Measurements from ENCODE around the gene FAM9C.

FAM9C gene

GRCh38 chrX:13000301-13000811 is 44.1 kb downstream of the FAM9C start:
- Histone ChIP-seq H3K4me1 (peaks cover 19% of the 10 kb centered on the region), H3K27me3 (ENCODE audit: low read depth) (no peaks in the 10 kb centered on the region), H3K4me3 (no peak overlapping the region), H3K9me3 (no peaks in the 10 kb centered on the region), H3K36me3 (replicated peaks) (no peaks in the 10 kb centered on the region)
- DNase-seq (ENCODE audit: low spot score in 2 of 2): no peak
- in situ Hi-C loops (cut with MboI; ENCODE audit: low sequenced_read_pairs): no loop called here

GRCh38 chrX:12999422-12999821 is 45.0 kb downstream of the FAM9C start:
- in situ Hi-C loops (cut with MboI; ENCODE audit: low sequenced_read_pairs): no loop called here
- Histone ChIP-seq H3K9me3 (no peaks in the 10 kb centered on the region), H3K4me3 (no peak overlapping the region), H3K27me3 (ENCODE audit: low read depth) (no peaks in the 10 kb centered on the region), H3K4me1 (peaks cover 19% of the 10 kb centered on the region), H3K36me3 (replicated peaks) (no peaks in the 10 kb centered on the region)
- no peak for DNase-seq (ENCODE audit: low spot score in 2 of 2)

GRCh38 chrX:12997906-12998687 is 46.3 kb downstream of the FAM9C start:
- Histone ChIP-seq H3K9me3 (no peaks in the 10 kb centered on the region), H3K4me3 (no peak overlapping the region), H3K4me1 (peaks cover 19% of the 10 kb centered on the region), H3K27me3 (ENCODE audit: low read depth) (no peaks in the 10 kb centered on the region), H3K36me3 (replicated peaks) (no peaks in the 10 kb centered on the region)
- DNase-seq (ENCODE audit: low spot score in 2 of 2): peak; percentile 47 to 51
- in situ Hi-C loops (cut with MboI; ENCODE audit: low sequenced_read_pairs): no loop called here

GRCh38 chrX:12996934-12997435 is 47.4 kb downstream of the FAM9C start:
- Histone ChIP-seq H3K4me3 (no peak overlapping the region), H3K9me3 (no peaks in the 10 kb centered on the region), H3K27me3 (ENCODE audit: low read depth) (no peaks in the 10 kb centered on the region), H3K4me1 (peaks cover 10% of the 10 kb centered on the region), H3K36me3 (replicated peaks) (no peaks in the 10 kb centered on the region)
- no peak for DNase-seq (ENCODE audit: low spot score in 2 of 2)
- in situ Hi-C loops (cut with MboI; ENCODE audit: low sequenced_read_pairs): no loop called here

GRCh38 chrX:12994321-12994720 is 50.1 kb downstream of the FAM9C start:
- in situ Hi-C loops (cut with MboI; ENCODE audit: low sequenced_read_pairs): no loop called here
- no peaks in the 10 kb centered on the region for H3K27me3 ChIP-seq (ENCODE audit: low read depth)
- H3K4me1 ChIP-seq: peaks cover 10% of the 10 kb centered on the region
- DNase-seq (ENCODE audit: low spot score in 2 of 2): no peak
- no peak overlapping the region for H3K4me3 ChIP-seq
- H3K9me3 ChIP-seq: no peaks in the 10 kb centered on the region
- H3K36me3 ChIP-seq (replicated peaks): no peaks in the 10 kb centered on the region

- no peak for DNase-seq (ENCODE audit: low spot score in 2 of 2)
- Histone ChIP-seq H3K27me3 (ENCODE audit: low read depth) (no peaks in the 10 kb centered on the region), H3K4me3 (no peak overlapping the region), H3K9me3 (no peaks in the 10 kb centered on the region), H3K4me1 (peaks cover 10% of the 10 kb centered on the region), H3K36me3 (replicated peaks) (no peaks in the 10 kb centered on the region)
- in situ Hi-C loops (cut with MboI; ENCODE audit: low sequenced_read_pairs): no loop called here
These were observed 50.6 kb downstream of the FAM9C start for GRCh38 chrX:12993826-12994225.

GRCh38 chrX:12992544-12993118 is 51.8 kb downstream of the FAM9C start:
- Histone ChIP-seq H3K27me3 (ENCODE audit: low read depth) (no peaks in the 10 kb centered on the region), H3K9me3 (no peaks in the 10 kb centered on the region), H3K36me3 (replicated peaks) (no peaks in the 10 kb centered on the region), H3K4me1 (peaks cover 9% of the 10 kb centered on the region), H3K4me3 (no peak overlapping the region)
- in situ Hi-C loops (cut with MboI; ENCODE audit: low sequenced_read_pairs): no loop called here
- no peak for DNase-seq (ENCODE audit: low spot score in 2 of 2)

GRCh38 chrX:12991575-12991974 is 52.8 kb downstream of the FAM9C start:
- Histone ChIP-seq H3K4me3 (no peak overlapping the region), H3K36me3 (replicated peaks) (no peaks in the 10 kb centered on the region), H3K9me3 (0 out of 2 replicates have a peak, but pooled peaks cover 3% of the 10 kb centered on the region), H3K4me1 (peaks cover 9% of the 10 kb centered on the region), H3K27me3 (ENCODE audit: low read depth) (no peaks in the 10 kb centered on the region)
- DNase-seq (ENCODE audit: low spot score in 2 of 2): no peak
- in situ Hi-C loops (cut with MboI; ENCODE audit: low sequenced_read_pairs): no loop called here

- in situ Hi-C loops (cut with MboI; ENCODE audit: low sequenced_read_pairs): no loop called here
These were observed 55.0 kb downstream of the FAM9C start for GRCh38 chrX:12989461-12989860.

GRCh38 chrX:12988797-12989196 is 55.6 kb downstream of the FAM9C start:
- H3K27me3 ChIP-seq (ENCODE audit: low read depth): no peaks in the 10 kb centered on the region
- no peak overlapping the region for H3K4me3 ChIP-seq
- H3K9me3 ChIP-seq: 0 out of 2 replicates have a peak, but pooled peaks cover 6% of the 10 kb centered on the region
- peaks cover 9% of the 10 kb centered on the region for H3K4me1 ChIP-seq
- no peaks in the 10 kb centered on the region for H3K36me3 ChIP-seq (replicated peaks)
- DNase-seq (ENCODE audit: low spot score in 2 of 2): no peak
- in situ Hi-C loops (cut with MboI; ENCODE audit: low sequenced_read_pairs): no loop called here

More at GRCh38 chrX:12989461-12989860, 55.0 kb downstream of the FAM9C start:
- Histone ChIP-seq H3K36me3 (replicated peaks) (no peaks in the 10 kb centered on the region), H3K9me3 (0 out of 2 replicates have a peak, but pooled peaks cover 6% of the 10 kb centered on the region), H3K27me3 (ENCODE audit: low read depth) (no peaks in the 10 kb centered on the region), H3K4me1 (peaks cover 9% of the 10 kb centered on the region), H3K4me3 (no peak overlapping the region)
- DNase-seq (ENCODE audit: low spot score in 2 of 2): no peak

- in situ Hi-C loops (cut with MboI; ENCODE audit: low sequenced_read_pairs): no loop called here
- Histone ChIP-seq H3K27me3 (ENCODE audit: low read depth) (no peaks in the 10 kb centered on the region), H3K4me1 (peaks cover 9% of the 10 kb centered on the region), H3K9me3 (0 out of 2 replicates have a peak, but pooled peaks cover 6% of the 10 kb centered on the region), H3K36me3 (replicated peaks) (no peaks in the 10 kb centered on the region), H3K4me3 (no peak overlapping the region)
- no peak for DNase-seq (ENCODE audit: low spot score in 2 of 2)
These were observed 56.4 kb downstream of the FAM9C start for GRCh38 chrX:12987900-12988594.

GRCh38 chrX:12987340-12987739 is 57.1 kb downstream of the FAM9C start:
- H3K9me3 ChIP-seq: 0 out of 2 replicates have a peak, but pooled peaks cover 6% of the 10 kb centered on the region
- no peak overlapping the region for H3K4me3 ChIP-seq
- no peaks in the 10 kb centered on the region for H3K27me3 ChIP-seq (ENCODE audit: low read depth)
- no peak for DNase-seq (ENCODE audit: low spot score in 2 of 2)
- peaks cover 9% of the 10 kb centered on the region for H3K4me1 ChIP-seq
- in situ Hi-C loops (cut with MboI; ENCODE audit: low sequenced_read_pairs): no loop called here
- no peaks in the 10 kb centered on the region for H3K36me3 ChIP-seq (replicated peaks)

GRCh38 chrX:12986886-12987285 is 57.5 kb downstream of the FAM9C start:
- peaks cover 9% of the 10 kb centered on the region for H3K4me1 ChIP-seq
- no peaks in the 10 kb centered on the region for H3K27me3 ChIP-seq (ENCODE audit: low read depth)
- in situ Hi-C loops (cut with MboI; ENCODE audit: low sequenced_read_pairs): no loop called here
- no peaks in the 10 kb centered on the region for H3K36me3 ChIP-seq (replicated peaks)
- H3K4me3 ChIP-seq: no peak overlapping the region
- H3K9me3 ChIP-seq: 0 out of 2 replicates have a peak, but pooled peaks cover 6% of the 10 kb centered on the region
- no peak for DNase-seq (ENCODE audit: low spot score in 2 of 2)

Data from HAP-1 (cell line).